GM19467 (cell line): Measurements from ENCODE around the gene VPS72.

Source experiments
- ATAC-seq: cut with Tn5 transposase; IDR thresholded peaks from one replicate; pipeline ENCODE4 v1.9.1; 2021; ENCODE audit warnings: mild to moderate bottlenecking, moderate library complexity; ENCODE audit not compliant: unreplicated experiment

Gene VPS72

DNA sequence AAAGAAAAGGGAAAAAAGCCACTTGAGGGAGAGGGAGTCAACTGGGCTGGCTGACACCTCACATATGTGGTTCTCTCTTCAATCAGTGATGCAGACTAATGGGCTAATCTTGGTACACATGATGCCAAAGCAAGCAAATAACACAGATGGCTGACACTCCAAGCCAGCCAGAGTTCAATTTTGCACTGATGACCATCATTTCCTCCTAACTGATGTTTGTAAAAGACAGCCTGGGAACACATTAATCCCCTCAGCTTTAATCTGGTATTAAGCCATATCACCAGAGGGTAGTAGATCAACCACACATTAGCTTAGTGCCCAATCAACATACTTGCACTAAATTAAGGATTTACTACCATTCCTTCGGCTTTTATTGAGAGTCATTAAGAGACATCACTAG is 2.8 kb downstream of the VPS72 start:
- ATAC-seq = no peak

GRCh38 chr1:151184211-151184610 is 5.8 kb downstream of the VPS72 start:
- no peak for ATAC-seq

DNA sequence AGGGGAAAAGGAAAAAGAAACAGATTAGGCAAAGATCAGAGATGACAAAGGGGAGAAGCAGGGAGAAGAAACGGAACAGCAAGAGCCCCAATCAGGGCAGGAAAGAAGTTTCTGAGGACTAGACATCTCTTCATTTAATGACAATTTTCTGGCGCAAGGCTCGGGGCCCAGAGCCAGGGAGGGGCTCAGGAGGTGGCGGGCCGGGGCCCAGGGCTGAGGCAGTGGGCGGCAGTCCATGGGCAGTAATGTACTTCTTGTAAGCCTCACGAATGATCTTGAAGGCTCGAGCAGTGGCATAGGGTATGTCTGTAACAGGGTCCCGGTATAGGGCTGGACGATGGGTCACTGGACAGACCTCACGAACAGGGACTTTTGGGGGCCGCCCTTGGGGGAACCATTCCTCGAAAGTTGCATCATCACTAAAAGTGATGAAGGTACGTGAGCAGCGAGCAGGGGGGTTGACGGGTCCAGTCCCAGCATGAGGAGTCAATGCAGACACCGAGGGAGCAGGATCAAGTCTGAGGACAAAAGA is 13.4 kb downstream of the VPS72 start:
- ATAC-seq = no peak

GRCh38 chr1:151175863-151176262 is 14.1 kb downstream of the VPS72 start, which contains the start of gene TMOD4:
Gene TMOD4 (minus strand): TSS chr1:151175981. CDS start chr1:151174875, 1,106 bp downstream.
- no peak for ATAC-seq

- ATAC-seq = no peak
These were observed 14.8 kb downstream of the VPS72 start for GRCh38 chr1:151175041-151175741.

DNA sequence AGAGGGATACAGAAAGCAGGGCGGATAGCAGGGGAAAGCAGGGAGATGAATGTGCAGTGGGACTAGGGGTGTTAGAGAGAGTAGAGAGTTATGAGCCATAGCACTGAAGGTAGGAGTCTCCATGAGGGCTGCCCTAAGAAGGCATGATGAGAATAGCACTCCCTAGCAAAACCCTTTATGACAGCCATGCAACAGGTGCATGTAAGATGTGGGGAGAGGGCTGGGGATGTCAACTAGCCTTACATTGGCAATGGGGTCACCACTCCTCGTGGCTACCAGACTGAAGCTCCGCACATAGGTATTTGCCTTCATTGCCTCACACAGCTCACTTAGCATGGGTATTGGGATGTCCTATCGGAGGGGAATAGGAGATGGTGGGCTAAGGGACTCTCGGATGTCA is 18.8 kb downstream of the VPS72 start:
- no peak for ATAC-seq

DNA sequence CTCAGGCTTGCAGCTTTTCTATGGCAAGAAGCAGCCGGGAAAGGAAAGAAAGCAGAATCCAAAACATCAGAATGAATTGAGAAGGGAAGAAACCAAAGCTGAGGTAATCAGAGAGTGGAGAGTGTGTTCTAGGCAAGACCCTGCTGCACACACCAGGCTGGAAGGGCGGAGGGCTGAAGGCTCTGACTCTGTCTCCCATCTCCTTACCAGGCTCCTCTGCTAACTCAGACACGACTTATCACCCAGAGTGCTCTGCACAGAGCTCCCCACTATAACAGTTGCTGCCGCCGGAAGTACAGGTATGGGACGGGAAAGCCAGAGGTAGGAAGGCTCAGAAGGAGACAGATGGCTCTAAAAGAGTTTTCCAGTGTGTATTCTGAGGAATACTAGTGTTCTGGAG is 22.9 kb downstream of the VPS72 start:
- no peak for ATAC-seq

DNA sequence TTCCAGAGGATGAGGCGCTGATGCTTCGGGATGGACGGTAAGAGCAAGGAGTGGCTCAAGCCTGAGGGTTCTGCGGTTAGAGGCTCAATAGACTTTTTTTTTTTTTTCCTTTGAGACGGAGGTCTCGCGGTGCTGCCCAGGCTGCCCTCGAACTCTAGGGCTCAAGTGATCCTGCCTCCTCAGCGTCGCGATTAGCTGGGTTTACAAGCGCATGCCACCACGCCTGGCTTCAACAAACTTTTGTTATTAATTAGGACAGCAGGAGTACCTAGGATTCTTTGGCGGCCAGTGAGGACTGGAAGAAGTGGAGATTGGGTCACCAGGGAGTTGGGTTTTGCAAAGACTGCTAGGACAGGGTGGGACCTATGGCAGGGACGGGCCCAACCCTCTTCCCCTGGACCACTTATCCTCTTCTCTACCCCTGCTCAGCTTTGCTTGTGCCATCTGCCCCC is 23.5 kb downstream of the VPS72 start:
- ATAC-seq = no peak

DNA sequence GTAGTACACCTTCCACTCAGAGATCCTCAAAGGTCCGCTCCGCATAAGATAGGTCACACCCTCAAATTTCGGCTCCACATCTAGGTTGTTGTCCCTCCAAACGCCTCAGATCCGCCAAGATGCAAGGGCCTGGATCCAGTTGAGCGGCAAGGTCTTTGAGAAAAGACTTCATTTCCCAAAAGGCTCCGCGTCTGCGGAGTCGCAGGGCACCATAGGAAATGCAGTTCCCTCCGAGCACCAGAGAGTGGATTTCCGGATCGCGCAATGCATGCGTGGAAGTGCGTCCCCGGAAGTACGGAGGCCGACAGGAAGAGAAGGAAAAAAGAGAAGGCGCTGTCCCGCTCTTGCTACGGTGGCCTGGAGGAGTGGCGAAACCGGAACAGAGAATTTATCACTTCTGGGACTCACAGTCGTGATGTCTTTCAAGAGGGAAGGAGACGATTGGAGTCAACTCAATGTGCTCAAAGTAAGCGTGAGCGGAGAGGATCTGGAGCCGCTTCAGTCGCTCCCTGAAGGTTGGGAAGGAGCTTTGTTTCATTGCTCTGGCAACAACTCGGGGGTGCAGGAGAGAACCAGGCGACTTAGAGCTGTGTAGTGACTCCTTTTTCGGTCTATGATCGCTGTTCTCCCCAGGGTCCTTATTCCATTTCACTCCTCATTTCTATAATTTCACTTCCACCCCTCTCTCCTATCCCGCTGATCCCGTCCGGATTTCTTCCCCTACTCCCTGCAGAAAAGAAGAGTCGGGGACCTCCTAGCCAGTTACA is 24.1 kb downstream of the VPS72 start, which contains the start of the genes LYSMD1 and SCNM1:
LYSMD1 (minus strand) TSS at position 165 of the 767 bp plus-strand sequence. CDS start 644 bp downstream, outside the sequence.
SCNM1 (plus strand) TSS at position 407 of the 767 bp plus-strand sequence; CDS start at position 416, 9 bp downstream.
- peak; percentile 86 for ATAC-seq

GRCh38 chr1:151165281-151165737 is 24.7 kb downstream of the VPS72 start:
- no peak for ATAC-seq

DNA sequence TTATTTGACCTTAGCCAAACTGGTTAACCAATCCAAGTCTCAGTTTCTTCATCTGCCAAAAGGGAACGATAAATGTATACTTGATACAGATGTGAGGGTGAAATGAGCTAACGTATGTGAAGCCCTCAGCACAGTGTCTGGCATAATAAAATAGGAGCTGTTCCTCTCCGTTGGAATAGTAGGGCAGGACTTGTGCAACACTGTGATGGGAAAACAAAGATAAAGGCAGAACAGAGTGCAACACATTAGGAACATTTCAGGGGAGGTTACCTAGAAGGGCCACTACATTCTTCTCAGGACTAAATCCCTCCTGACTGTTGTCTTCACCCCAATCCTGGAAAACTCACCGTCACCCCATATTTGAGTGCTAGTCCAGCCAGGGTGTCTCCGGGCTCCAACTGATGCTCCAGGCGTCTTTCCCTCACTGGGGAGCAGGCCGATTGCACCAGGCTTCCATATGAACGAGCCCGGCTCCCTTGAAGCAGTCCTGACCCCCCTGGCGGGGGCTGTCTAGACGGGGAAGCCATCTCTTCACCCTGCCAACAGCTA is 25.2 kb downstream of the VPS72 start:
- ATAC-seq = no peak

GRCh38 chr1:151159373-151159772 is 30.6 kb downstream of the VPS72 start:
- no peak for ATAC-seq

DNA sequence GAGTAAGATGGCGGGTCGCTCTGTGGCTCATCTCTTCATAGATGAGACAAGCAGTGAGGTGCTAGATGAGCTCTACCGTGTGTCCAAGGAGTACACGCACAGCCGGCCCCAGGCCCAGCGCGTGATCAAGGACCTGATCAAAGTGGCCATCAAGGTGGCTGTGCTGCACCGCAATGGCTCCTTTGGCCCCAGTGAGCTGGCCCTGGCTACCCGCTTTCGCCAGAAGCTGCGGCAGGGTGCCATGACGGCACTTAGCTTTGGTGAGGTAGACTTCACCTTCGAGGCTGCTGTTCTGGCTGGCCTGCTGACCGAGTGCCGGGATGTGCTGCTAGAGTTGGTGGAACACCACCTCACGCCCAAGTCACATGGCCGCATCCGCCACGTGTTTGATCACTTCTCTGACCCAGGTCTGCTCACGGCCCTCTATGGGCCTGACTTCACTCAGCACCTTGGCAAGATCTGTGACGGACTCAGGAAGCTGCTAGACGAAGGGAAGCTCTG is 31.2 kb downstream of the VPS72 start:
- no peak for ATAC-seq

GRCh38 chr1:151158326-151158725 is 31.7 kb downstream of the VPS72 start:
- ATAC-seq = no peak

- no peak for ATAC-seq
These were observed 32.9 kb downstream of the VPS72 start for GRCh38 chr1:151157067-151157531.

DNA sequence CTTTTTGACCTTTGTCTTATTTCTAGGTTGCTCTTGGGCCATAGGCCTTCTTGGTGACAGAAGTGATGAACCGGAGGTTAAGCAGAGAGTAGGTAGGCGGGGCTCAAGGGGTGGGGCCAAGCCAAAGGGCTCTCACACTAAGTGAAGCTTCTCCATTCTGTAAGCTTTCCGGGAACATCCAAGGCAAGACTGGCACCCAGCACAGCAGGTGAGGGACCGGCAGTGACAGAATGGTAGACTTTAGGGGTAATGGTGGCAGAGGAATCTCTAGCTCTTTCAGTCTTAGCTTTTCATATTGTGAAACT is 33.5 kb downstream of the VPS72 start, which contains the start of gene TNFAIP8L2:
TNFAIP8L2 (plus strand) TSS at position 135 of the 305 bp plus-strand sequence. CDS start 2,049 bp downstream, outside the sequence.
- ATAC-seq = peak; percentile 47

DNA sequence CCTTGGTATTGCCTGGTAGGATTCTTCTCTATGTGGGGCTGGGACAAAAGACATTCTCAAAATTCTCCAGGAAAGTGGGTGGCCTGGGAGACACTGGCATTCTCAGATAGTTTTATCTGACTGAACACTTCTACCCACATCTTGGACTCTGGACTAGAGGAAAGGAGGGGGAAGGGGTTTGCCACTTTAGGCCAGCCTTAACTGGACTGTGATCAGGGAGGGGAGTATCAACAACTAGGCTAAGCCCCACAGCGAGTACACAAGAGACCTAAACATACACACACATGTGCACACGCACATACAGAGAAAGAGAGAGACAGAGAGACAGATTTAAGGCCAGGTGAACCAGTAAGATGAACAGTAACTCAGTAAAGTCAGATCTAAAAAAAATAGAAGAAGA is 42.3 kb downstream of the VPS72 start:
- no peak for ATAC-seq

DNA sequence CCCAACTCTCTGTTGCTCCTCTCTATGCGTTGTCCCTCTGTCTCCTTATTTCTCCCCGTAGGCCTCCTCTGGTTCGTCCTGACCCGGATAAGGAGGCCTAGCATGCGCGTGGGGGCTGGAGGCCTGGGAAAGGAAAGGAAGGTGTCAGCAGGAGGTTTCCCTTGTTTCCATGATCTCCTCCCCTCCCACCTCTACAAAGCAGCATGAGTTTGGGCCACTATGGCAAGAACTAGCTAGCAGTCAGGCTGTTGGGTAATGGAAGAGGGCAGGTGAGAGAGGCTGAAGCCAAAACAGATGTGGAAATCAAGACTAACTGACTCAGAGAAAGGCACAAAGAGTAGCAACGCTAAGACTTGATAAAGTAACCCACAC is 42.9 kb downstream of the VPS72 start:
- no peak for ATAC-seq

- peak; percentile 96 for ATAC-seq
These were observed 43.4 kb downstream of the VPS72 start, which contains the start of gene SEMA6C for GRCh38 chr1:151146412-151147131. Gene SEMA6C (minus strand): TSS chr1:151146631. CDS start chr1:151142621, 4,010 bp downstream.

- no peak for ATAC-seq
These were observed 44.0 kb downstream of the VPS72 start for GRCh38 chr1:151146072-151146411.
